ENCODE measurements around the gene LPP. TPM values are rescaled to one million over a fixed set of nuclear protein-coding genes. Genes with fewer than 3 reads are reported as not detected.

LPP gene
- total RNA-seq, 4 donors from 2014 or later: 183 to 293 (median 242) TPM

- 88 to 89% methylated on average over 1 of the region's 1 CpG for WGBS, 2 donors
- Histone ChIP-seq H3K27me3 (no peaks in the 10 kb centered on the region), H3K9me3 (no peaks in the 10 kb centered on the region), H3K4me1 (peaks cover 0 to 39% (median 23%) of the 10 kb centered on the region in 4 donors), H3K36me3 (no peaks in the 10 kb centered on the region), H3K4me3 (no peak overlapping the region), H3K27ac (no peak overlapping the region)
- no peak for DNase-seq (ENCODE audit: low spot score in 2 of 2)
- no peak for TF ChIP-seq CTCF (IDR thresholded peaks at IDR 0.05)
- TF ChIP-seq POLR2A (IDR thresholded peaks at IDR 0.05): no peak
- TF ChIP-seq EP300 (IDR thresholded peaks at IDR 0.05): no peak
These were observed 281.3 kb downstream of the LPP start for GRCh38 chr3:188435266-188435665.

GRCh38 chr3:188437926-188438325 lies 284.0 kb downstream of the LPP start:
- no peak for DNase-seq (ENCODE audit: low spot score in 2 of 2)
- Histone ChIP-seq H3K9me3 (no peaks in the 10 kb centered on the region), H3K4me3 (no peak overlapping the region), H3K27me3 (no peaks in the 10 kb centered on the region), H3K4me1 (peaks cover 0 to 23% (median 14%) of the 10 kb centered on the region in 4 donors), H3K27ac (no peak overlapping the region), H3K36me3 (no peaks in the 10 kb centered on the region)
- 75 to 78% methylated on average over 2 of the region's 2 CpGs for WGBS, 2 donors
- TF ChIP-seq CTCF (IDR thresholded peaks at IDR 0.05) (no peak), EP300 (IDR thresholded peaks at IDR 0.05) (no peak), POLR2A (IDR thresholded peaks at IDR 0.05) (no peak)

GRCh38 chr3:188439080-188439479 lies 285.1 kb downstream of the LPP start:
- no peak overlapping the region for H3K4me3 ChIP-seq
- no peak for DNase-seq (ENCODE audit: low spot score in 2 of 2)
- no peaks in the 10 kb centered on the region for H3K27me3 ChIP-seq
- no peak for TF ChIP-seq CTCF (IDR thresholded peaks at IDR 0.05)
- TF ChIP-seq EP300 (IDR thresholded peaks at IDR 0.05): peak in 1 of 2 donors; percentile 72
- TF ChIP-seq POLR2A (IDR thresholded peaks at IDR 0.05): no peak
- WGBS, 2 donors: 52 to 59% methylated on average over 5 of the region's 5 CpGs
- H3K4me1 ChIP-seq: peaks cover 0 to 12% (median 8%) of the 10 kb centered on the region in 4 donors
- H3K9me3 ChIP-seq: no peaks in the 10 kb centered on the region
- no peaks in the 10 kb centered on the region for H3K36me3 ChIP-seq
- H3K27ac ChIP-seq: peak overlapping the region in 1 of 4 donors; percentile 14

- WGBS, 2 donors: 51 to 78% methylated on average over 1 of the region's 1 CpG
- Histone ChIP-seq H3K4me1 (peaks cover 0 to 12% (median 8%) of the 10 kb centered on the region in 4 donors), H3K27ac (no peak overlapping the region)
These were observed 286.5 kb downstream of the LPP start for GRCh38 chr3:188440340-188440972.

More at GRCh38 chr3:188440340-188440972, 286.5 kb downstream of the LPP start:
- Histone ChIP-seq H3K27me3 (no peaks in the 10 kb centered on the region), H3K4me3 (no peak overlapping the region), H3K9me3 (no peaks in the 10 kb centered on the region), H3K36me3 (no peaks in the 10 kb centered on the region)
- TF ChIP-seq CTCF (IDR thresholded peaks at IDR 0.05) (no peak), POLR2A (IDR thresholded peaks at IDR 0.05) (no peak), EP300 (IDR thresholded peaks at IDR 0.05) (no peak)
- DNase-seq (ENCODE audit: low spot score in 2 of 2): no peak

Data from tibial nerve (tissue), 4 donors.